Measurements from ENCODE around the gene PRKCA. TPM values are rescaled to one million over a fixed set of nuclear protein-coding genes. Genes with fewer than 3 reads are reported as not detected.

Gene PRKCA
- total and polyA plus RNA-seq, 9 of the 15 experiments (the other 6 are each of a cell fraction or from before 2014, with no cell fraction given) = 3.2 to 33.0 (median 17.8) TPM

GRCh38 chr17:66540131-66540781 lies 237.8 kb downstream of the PRKCA start:
- intact Hi-C loops (cut with micrococcal nuclease) = no loop called here

DNA sequence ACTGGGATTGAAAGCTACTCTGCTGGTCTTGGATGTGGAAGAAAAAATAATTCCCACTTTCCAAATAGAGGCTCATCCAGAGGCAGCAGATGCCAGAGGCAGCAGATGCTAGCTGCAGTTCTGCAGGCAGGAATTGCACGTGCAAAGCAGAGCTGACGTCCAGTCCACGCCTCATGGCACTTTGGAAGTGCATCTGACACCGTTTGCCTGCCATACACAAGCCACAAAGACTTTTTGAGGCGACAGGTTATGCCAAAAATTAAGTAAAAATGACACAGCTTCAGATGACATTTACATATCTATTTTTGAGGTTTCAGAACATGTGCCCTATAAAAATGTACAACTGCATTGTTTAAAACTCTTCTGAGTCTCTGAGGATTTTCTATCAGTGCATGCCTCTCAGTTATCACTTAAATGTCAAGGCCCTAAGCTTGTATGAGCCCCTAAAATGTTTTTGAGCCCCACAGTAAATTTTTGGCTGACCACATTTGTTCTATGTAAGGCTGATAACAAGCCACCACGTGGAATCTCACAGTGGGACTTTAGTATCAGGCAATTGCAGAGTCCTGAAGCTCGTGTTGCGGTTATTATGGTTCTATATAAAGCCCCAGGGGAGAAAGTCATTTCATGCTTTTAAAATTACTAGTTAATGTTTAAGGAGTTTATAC lies 239.2 kb downstream of the PRKCA start:
- DNase-seq (ENCODE audit: extremely low read depth in 1 of 4, low spot score in 3 of 4) (peak; percentile 40 to 65 (median 46)), ATAC-seq (peak; percentile 73), FAIRE-seq (peak; percentile 79)
- CTCF ChIA-PET (ENCODE audit: low intra/inter-chr PET ratio) = no interaction called here
- peaks cover 7% of the 10 kb centered on the region; the same call in 1 of the 3 replicates for H3K79me2 ChIP-seq (ENCODE audit: control insufficient read depth, insufficient read depth, low read length)
- BruUV-seq (replicated peaks) = no TSS peak
- POLR2A ChIA-PET = interaction anchor here (1.1 to 1.4 kb wide), 3 partner anchors 9 to 210 kb away, joined by 3 to 5 read pairs (median 5); no protein-coding TSS in a partner anchor
- H4K20me1 ChIP-seq (replicated peaks; ENCODE audit: control insufficient read depth, insufficient read depth, low read length) = peaks cover 29% of the 10 kb centered on the region; the same call in 1 of the 2 replicates
- in situ Hi-C loops (cut with MboI) (no loop called here), intact Hi-C loops (cut with micrococcal nuclease) (no loop called here)
- no peak overlapping the region for H3K27ac ChIP-seq (ENCODE audit: extremely low read depth, low read depth, low read length)
- 29% methylated on average over 8 of the region's 8 CpGs for WGBS (ENCODE audit: insufficient coverage, low coverage, missing lambda C conversion rate)
- H3K9me1 ChIP-seq (ENCODE audit: control insufficient read depth, insufficient read depth, low read length) = no peaks in the 10 kb centered on the region
- no peak overlapping the region for H3K4me3 ChIP-seq
- H3K9ac ChIP-seq (ENCODE audit: insufficient read depth in 1 of 2, low read depth in 2 of 2, low read length in 2 of 2) = no peak overlapping the region
- H3K9me3 ChIP-seq (replicated peaks; ENCODE audit: control insufficient read depth, insufficient read depth, low read depth, low read length) = no peaks in the 10 kb centered on the region
- H3K36me3 ChIP-seq (ENCODE audit: control insufficient read depth, insufficient read depth, low read length) = no peaks in the 10 kb centered on the region
- no peaks in the 10 kb centered on the region for H3K27me3 ChIP-seq (ENCODE audit: control insufficient read depth in 2 of 2, insufficient read depth in 2 of 2, low read length in 2 of 2)
- H2AFZ ChIP-seq (ENCODE audit: low read depth, low read length) = no peak overlapping the region
- no peak overlapping the region for H3K4me2 ChIP-seq (ENCODE audit: insufficient read depth, low read length)
- H3K4me1 ChIP-seq (replicated peaks in 1 of 2; ENCODE audit: control insufficient read depth in 2 of 2, insufficient read depth in 2 of 2, low read length in 2 of 2) = peaks cover 4 to 20% of the 10 kb centered on the region in 2 experiments
- no peak for TF ChIP-seq ZBTB7A (IDR thresholded peaks at IDR 0.05; ENCODE audit: borderline replicate concordance, control insufficient read depth, low read depth, low read length)
- no peak for TF ChIP-seq SREBF1 (IDR thresholded peaks at IDR 0.05; ENCODE audit: borderline replicate concordance, low read depth, low read length)
- TF ChIP-seq, protein P1, sequence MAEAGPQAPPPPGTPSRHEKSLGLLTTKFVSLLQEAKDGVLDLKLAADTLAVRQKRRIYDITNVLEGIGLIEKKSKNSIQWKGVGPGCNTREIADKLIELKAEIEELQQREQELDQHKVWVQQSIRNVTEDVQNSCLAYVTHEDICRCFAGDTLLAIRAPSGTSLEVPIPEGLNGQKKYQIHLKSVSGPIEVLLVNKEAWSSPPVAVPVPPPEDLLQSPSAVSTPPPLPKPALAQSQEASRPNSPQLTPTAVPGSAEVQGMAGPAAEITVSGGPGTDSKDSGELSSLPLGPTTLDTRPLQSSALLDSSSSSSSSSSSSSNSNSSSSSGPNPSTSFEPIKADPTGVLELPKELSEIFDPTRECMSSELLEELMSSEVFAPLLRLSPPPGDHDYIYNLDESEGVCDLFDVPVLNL (CRISPR knock-in tag; IDR thresholded peaks at IDR 0.05; ENCODE audit: low read depth) = no peak
- peak; percentile 87 for TF ChIP-seq TEAD4 (IDR thresholded peaks at IDR 0.05; ENCODE audit: low read length)
- TF ChIP-seq TEAD4 (CRISPR knock-in tag; IDR thresholded peaks at IDR 0.05; ENCODE audit: borderline replicate concordance) = no peak
- TF ChIP-seq, protein P2, sequence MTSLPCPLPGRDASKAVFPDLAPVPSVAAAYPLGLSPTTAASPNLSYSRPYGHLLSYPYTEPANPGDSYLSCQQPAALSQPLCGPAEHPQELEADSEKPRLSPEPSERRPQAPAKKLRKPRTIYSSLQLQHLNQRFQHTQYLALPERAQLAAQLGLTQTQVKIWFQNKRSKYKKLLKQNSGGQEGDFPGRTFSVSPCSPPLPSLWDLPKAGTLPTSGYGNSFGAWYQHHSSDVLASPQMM (CRISPR knock-in tag; IDR thresholded peaks at IDR 0.05) = no peak
- TF ChIP-seq BMI1 (IDR thresholded peaks at IDR 0.05; ENCODE audit: low read length) = no peak
- no peak for TF ChIP-seq ETV5 (CRISPR knock-in tag; IDR thresholded peaks at IDR 0.05; ENCODE audit: low read depth)
- no peak for TF ChIP-seq BRD4 (IDR thresholded peaks at IDR 0.05)
- no peak for TF ChIP-seq PHB2 (IDR thresholded peaks at IDR 0.05; ENCODE audit: low read depth)
- no peak for TF ChIP-seq ETV6 (IDR thresholded peaks at IDR 0.05; ENCODE audit: borderline replicate concordance in 1 of 2, low read depth in 2 of 2, low read length in 1 of 2)
- TF ChIP-seq ETV6 (CRISPR knock-in tag; IDR thresholded peaks at IDR 0.05; ENCODE audit: borderline replicate concordance) = no peak
- TF ChIP-seq ZNF121 (CRISPR knock-in tag; conservative IDR thresholded peaks at IDR 0.05) = no peak

More at GRCh38 chr17:66540131-66540781, 237.8 kb downstream of the PRKCA start:
- ATAC-seq = no peak
- no peak for FAIRE-seq
- H3K36me3 ChIP-seq (ENCODE audit: control insufficient read depth, insufficient read depth, low read length) = no peaks in the 10 kb centered on the region
- H3K9me3 ChIP-seq (replicated peaks; ENCODE audit: control insufficient read depth, insufficient read depth, low read depth, low read length) = no peaks in the 10 kb centered on the region
- H3K79me2 ChIP-seq (ENCODE audit: control insufficient read depth, insufficient read depth, low read length) = peaks cover 5% of the 10 kb centered on the region; the same call in 1 of the 3 replicates
- H3K9me1 ChIP-seq (ENCODE audit: control insufficient read depth, insufficient read depth, low read length) = no peaks in the 10 kb centered on the region
- H3K4me1 ChIP-seq (replicated peaks in 1 of 2; ENCODE audit: control insufficient read depth in 2 of 2, insufficient read depth in 2 of 2, low read length in 2 of 2) = peaks cover 4 to 20% of the 10 kb centered on the region in 2 experiments
- H3K9ac ChIP-seq (ENCODE audit: insufficient read depth in 1 of 2, low read depth in 2 of 2, low read length in 2 of 2) = no peak overlapping the region; a peak in 1 of 4 replicates
- CTCF ChIA-PET (ENCODE audit: low intra/inter-chr PET ratio) = no interaction called here
- BruUV-seq (replicated peaks) = no TSS peak
- TF ChIP-seq FOXA3 (CRISPR knock-in tag; conservative IDR thresholded peaks at IDR 0.05 in 1 of 2, IDR thresholded peaks at IDR 0.05 in 1 of 2) (no peak), ZEB2 (IDR thresholded peaks at IDR 0.05) (no peak)
- WGBS (ENCODE audit: insufficient coverage, low coverage, missing lambda C conversion rate) = 70% methylated on average over 16 of the region's 17 CpGs
- no peaks in the 10 kb centered on the region for H3K27me3 ChIP-seq (ENCODE audit: control insufficient read depth in 2 of 2, insufficient read depth in 2 of 2, low read length in 2 of 2)
- H3K4me3 ChIP-seq = no peak overlapping the region
- H2AFZ ChIP-seq (ENCODE audit: low read depth, low read length) = no peak overlapping the region
- H4K20me1 ChIP-seq (replicated peaks; ENCODE audit: control insufficient read depth, insufficient read depth, low read length) = peaks cover 31% of the 10 kb centered on the region; the same call in 1 of the 2 replicates
- POLR2A ChIA-PET = interaction anchor here (0.6 to 1.4 kb wide), 2 partner anchors 12 to 209 kb away, joined by 3 to 6 read pairs; no protein-coding TSS in a partner anchor
- H3K27ac ChIP-seq (ENCODE audit: extremely low read depth, low read depth, low read length) = no peak overlapping the region
- in situ Hi-C loops (cut with MboI) = no loop called here
- DNase-seq (ENCODE audit: extremely low read depth in 1 of 4, low spot score in 3 of 4) = no peak
- H3K4me2 ChIP-seq (ENCODE audit: insufficient read depth, low read length) = no peak overlapping the region

Measured in K562 (cell line).